Esophagus muscularis mucosa (tissue), 4 donors: ENCODE measurements around the gene RBMS3. TPM values are rescaled to one million over a fixed set of nuclear protein-coding genes. Genes with fewer than 3 reads are reported as not detected.
"Not testable (repeated sequence)": the region's sequence is repeated elsewhere in the genome, so short reads cannot be mapped to it uniquely, and the experiment has no call there.

Experiments
- DNase-seq: peaks from one replicate; pipeline ENCODE4 v3.0.0-alpha.2; 2017; ENCODE audit errors: extremely low spot score
- H3K27ac ChIP-seq, 4 donors: fragments of 200-600 bp; sonication (generic); replicated peaks in 1 of 4; 1 replicate in 3 of 4; 2 replicates in 1 of 4; pipeline ENCODE4 v1.5.1; 2016 to 2019; ENCODE audit warnings: mild to moderate bottlenecking in 1 of 4
- H3K27me3 ChIP-seq, 4 donors: fragments of 200-600 bp; sonication (generic); one replicate each; pipeline versions ENCODE4 v1.5.1 to v1.6.0; 2016 to 2019
- H3K36me3 ChIP-seq, 4 donors: fragments of 200-600 bp; sonication (generic); one replicate each; pipeline ENCODE4 v1.5.1; 2016 to 2019
- H3K4me1 ChIP-seq, 4 donors: fragments of 200-600 bp; sonication (generic); one replicate each; pipeline ENCODE4 v1.5.1; 2016 to 2019
- H3K4me3 ChIP-seq, 4 donors: fragments of 200-600 bp; sonication (generic); 1 replicate in 2 of 4; 2 replicates in 2 of 4; pipeline ENCODE4 v1.5.1; 2016 to 2019; ENCODE audit warnings: mild to moderate bottlenecking in 4 of 4, moderate library complexity in 1 of 4
- H3K9me3 ChIP-seq, 4 donors: fragments of 200-600 bp; sonication (generic); 1 replicate in 3 of 4; 2 replicates in 1 of 4; pipeline ENCODE4 v1.5.1; 2016 to 2019
- CTCF ChIP-seq, 3 experiments: fragments of 200-600 bp in 2 of 3; fragments of 450-650 bp in 1 of 3; sonication (generic) in 2 of 3; IDR thresholded peaks; one replicate each; pipeline ENCODE4 v1.5.1; 2017 to 2019; ENCODE audit warnings: antibody characterized with exemption in 3 of 3, mild to moderate bottlenecking in 2 of 3, moderate library complexity in 1 of 3
- EP300 ChIP-seq: sonication (generic); formaldehyde crosslinking; IDR thresholded peaks from one replicate; pipeline ENCODE4 v1.6.1; 2017; ENCODE audit warnings: antibody characterized with exemption
- POLR2A ChIP-seq: fragments of 450-650 bp; IDR thresholded peaks from one replicate; pipeline ENCODE4 v1.6.1; 2017; ENCODE audit warnings: antibody characterized with exemption, moderate library complexity, mild to moderate bottlenecking, low read depth
- POLR2AphosphoS5 ChIP-seq, 2 donors: sonication (generic); formaldehyde crosslinking; IDR thresholded peaks; one replicate each; pipeline ENCODE4 v1.6.1; 2017; ENCODE audit warnings: antibody characterized with exemption in 2 of 2
- WGBS: methylation state at CpG from one replicate; pipeline ENCODE4 v1.1.5; 2018; 5-methylcytosine and 5-hydroxymethylcytosine counted together
- intact Hi-C: fragments of 100-400 bp; cut with DNase I; formaldehyde crosslinking; loops from one replicate; pipeline ENCODE4 v1.15.1; 2023
- small RNA-seq, 3 donors: library from RNA; depleted of rRNA; stranded (forward); fragments of <200 nt; gene quantifications; one replicate each; pipeline ENCODE3, GENCODE V24; 2016
- total RNA-seq, 4 donors: library from RNA; depleted of rRNA; stranded (reverse); fragments of >200 nt; gene quantifications; one replicate each; pipeline versions ENCODE4 v1.1.0 to v1.2.1, GENCODE V29; 2016

The RBMS3 gene
- total RNA-seq, 4 donors from 2014 or later = 53.0 to 81.5 (median 61.2) TPM

- intact Hi-C loops = loop anchor here (10.0 kb wide), 1 partner anchor 1086 kb away; no protein-coding TSS in a partner anchor
- Histone ChIP-seq H3K4me1 (no peaks in the 10 kb centered on the region), H3K36me3 (no peaks in the 10 kb centered on the region), H3K4me3 (no peak overlapping the region), H3K9me3 (no peaks in the 10 kb centered on the region), H3K27me3 (no peaks in the 10 kb centered on the region), H3K27ac (no peak overlapping the region)
- DNase-seq = no peak
- TF ChIP-seq CTCF (IDR thresholded peaks at IDR 0.05) (no peak), EP300 (no peak), POLR2A (no peak), POLR2AphosphoS5 (IDR thresholded peaks at IDR 0.05) (no peak)
- WGBS = 92% methylated on average over 3 of the region's 3 CpGs
Observed at GRCh38 chr3:30048431-30048830, 767.6 kb downstream of the RBMS3 start.

- not testable (repeated sequence) for H3K36me3 ChIP-seq, H3K9me3 ChIP-seq
- 88% methylated on average over 6 of the region's 9 CpGs for WGBS
Observed at GRCh38 chr3:30050116-30050515, 769.2 kb downstream of the RBMS3 start.

GRCh38 chr3:30059240-30059639 is 778.4 kb downstream of the RBMS3 start:
- no peak overlapping the region for H3K4me3 ChIP-seq
- no peak overlapping the region for H3K27ac ChIP-seq
- H3K4me1 ChIP-seq = no peaks in the 10 kb centered on the region
- intact Hi-C loops = no loop called here
- H3K36me3 ChIP-seq = no peaks in the 10 kb centered on the region
- TF ChIP-seq POLR2AphosphoS5 (IDR thresholded peaks at IDR 0.05) = no peak
- no peak for TF ChIP-seq EP300
- no peak for TF ChIP-seq POLR2A
- TF ChIP-seq CTCF (IDR thresholded peaks at IDR 0.05) = no peak
- no peak for DNase-seq
- no peaks in the 10 kb centered on the region for H3K27me3 ChIP-seq
- no peaks in the 10 kb centered on the region for H3K9me3 ChIP-seq

More at GRCh38 chr3:30050116-30050515, 769.2 kb downstream of the RBMS3 start:
- DNase-seq, H3K4me1 ChIP-seq, intact Hi-C loops, H3K4me3 ChIP-seq, H3K27me3 ChIP-seq, H3K27ac ChIP-seq: not testable (repeated sequence)

Small RNA genes lying within 50 kb of the gene (small RNA-seq; reads per million reads assigned to genes)
- gene MTND4LP9 = 0 reads per million in 3 donors
